DMS 273 treated with DMSO at 0.1 percent for 48 hours (cell line): Measurements from ENCODE around the gene TEX12.

ENCODE experiments used
- DNase-seq: peaks from one replicate; lab custom pipeline; 2025; lab: John Stamatoyannopoulos, UW

The TEX12 gene

DNA sequence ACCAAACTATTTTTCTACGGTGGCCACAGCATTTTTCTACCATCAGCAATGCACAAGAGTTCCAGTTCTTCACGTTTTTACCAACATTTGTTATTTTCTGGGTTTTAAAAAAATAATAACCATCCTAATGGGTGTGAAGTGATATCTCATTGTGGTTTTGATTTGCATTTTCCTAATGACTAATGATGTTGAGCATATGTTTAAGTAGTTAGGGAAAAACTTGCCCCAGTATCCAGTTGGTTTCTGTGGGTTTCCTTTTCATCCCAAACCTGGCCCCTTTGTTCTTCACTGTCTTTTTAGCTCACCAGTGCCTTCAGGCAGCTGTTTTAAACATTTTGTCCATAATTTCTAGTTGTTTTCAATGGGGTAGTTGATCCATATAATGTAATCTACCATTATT lies 44.4 kb downstream of the TEX12 start:
- DNase-seq, result no peak

DNA sequence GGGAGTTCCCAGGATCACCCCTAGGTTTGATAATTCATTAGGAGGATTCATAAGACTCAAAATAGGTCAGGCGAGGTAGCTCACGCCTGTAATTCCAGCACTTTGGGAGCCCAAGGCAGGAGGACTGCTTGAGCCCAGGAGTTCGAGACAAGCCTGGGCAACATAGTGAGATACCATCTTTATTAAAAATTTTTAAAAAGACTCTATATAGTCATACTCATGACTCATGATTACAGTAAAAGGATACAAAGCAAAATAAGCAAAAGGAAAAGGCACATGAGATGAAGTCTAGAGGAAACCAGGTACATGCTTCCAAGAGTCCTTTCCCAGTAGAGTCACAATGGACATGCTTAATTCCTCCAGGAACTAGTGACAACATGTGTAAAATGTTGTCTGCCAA lies 45.1 kb downstream of the TEX12 start:
- DNase-seq, result no peak

- no peak for DNase-seq
Observed at GRCh38 chr11:112212710-112213109, 45.5 kb downstream of the TEX12 start.

- no peak for DNase-seq
Observed at GRCh38 chr11:112213753-112214152, 46.6 kb downstream of the TEX12 start.

DNA sequence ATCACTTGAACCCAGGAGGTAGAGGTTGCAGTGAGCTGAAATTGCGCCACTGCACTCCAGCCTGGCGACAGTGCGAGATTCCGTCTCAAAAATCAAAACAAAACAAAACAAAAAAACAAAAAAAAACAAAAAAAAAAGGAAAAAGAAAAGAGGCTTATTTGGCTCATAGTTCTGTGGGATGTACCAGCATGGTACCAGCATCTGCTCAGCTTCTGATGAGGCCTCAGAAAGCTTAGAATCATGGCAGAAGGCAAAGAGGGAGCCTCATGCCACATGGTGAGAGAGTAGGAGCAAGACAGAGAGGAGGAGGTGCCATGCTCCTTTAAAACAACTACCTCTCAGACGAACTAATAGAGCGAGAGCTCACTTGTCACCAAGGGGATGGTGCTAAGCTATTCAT lies 48.4 kb downstream of the TEX12 start:
- DNase-seq, result no peak

GRCh38 chr11:112216561-112217105 lies 49.5 kb downstream of the TEX12 start:
- no peak for DNase-seq

GRCh38 chr11:112219476-112220232 lies 52.5 kb downstream of the TEX12 start:
- no peak for DNase-seq

- no peak for DNase-seq
Observed at GRCh38 chr11:112221274-112221835, 54.2 kb downstream of the TEX12 start.
